Central memory CD8-positive, alpha-beta T cell (primary cell): ENCODE data around the gene CALM1.
A peak's percentile ranks its signal among the peaks of the same experiment; 100 is the strongest.

Source experiments
- ATAC-seq: fragments of 150-1000 bp; cut with Tn5 transposase; replicated peaks from 2 replicates; pipeline ENCODE4 v1.10.0; 2022; ENCODE audit warnings: mild to moderate bottlenecking, moderate FRiP score, moderate number of reproducible peaks; ENCODE audit not compliant: poor library complexity, severe bottlenecking; ENCODE audit errors: extremely low read depth
- DNase-seq, 2 donors: peaks; one replicate each; pipeline ENCODE4 v3.0.0; 2021; ENCODE audit warnings: low spot score in 2 of 2
- H3K27ac Mint-ChIP-seq: one replicate; pipeline ENCODE4 v1.8.0; 2022; ENCODE audit warnings: low read depth, mild to moderate bottlenecking, moderate library complexity, mixed read lengths
- H3K27me3 Mint-ChIP-seq: one replicate; pipeline ENCODE4 v1.8.0; 2022; ENCODE audit warnings: mixed read lengths
- H3K36me3 Mint-ChIP-seq: one replicate; pipeline ENCODE4 v1.8.0; 2022; ENCODE audit warnings: mild to moderate bottlenecking, moderate library complexity, mixed read lengths; ENCODE audit not compliant: insufficient read depth
- H3K4me1 Mint-ChIP-seq: one replicate; pipeline ENCODE4 v1.8.0; 2022; ENCODE audit warnings: mixed read lengths
- H3K4me3 Mint-ChIP-seq: one replicate; pipeline ENCODE4 v1.8.0; 2022; ENCODE audit warnings: mild to moderate bottlenecking, moderate library complexity, mixed read lengths
- H3K9me3 Mint-ChIP-seq: one replicate; pipeline ENCODE4 v1.8.0; 2022; ENCODE audit warnings: mixed read lengths

CALM1 gene

GRCh38 chr14:90405101-90405500 lies 8.3 kb downstream of the CALM1 start:
- Mint-ChIP-seq H3K36me3 (peaks cover 88% of the 10 kb centered on the region), H3K4me3 (no peak overlapping the region), H3K27ac (peak overlapping the region; percentile 67), H3K27me3 (no peaks in the 10 kb centered on the region), H3K4me1 (peaks cover 69% of the 10 kb centered on the region), H3K9me3 (no peaks in the 10 kb centered on the region)
- no peak for DNase-seq
- ATAC-seq: no peak

- no peak overlapping the region for H3K4me3 Mint-ChIP-seq
- DNase-seq (no peak), ATAC-seq (no peak)
- no peaks in the 10 kb centered on the region for H3K27me3 Mint-ChIP-seq
- H3K4me1 Mint-ChIP-seq: peaks cover 63% of the 10 kb centered on the region
- peaks cover 81% of the 10 kb centered on the region for H3K36me3 Mint-ChIP-seq
- no peaks in the 10 kb centered on the region for H3K9me3 Mint-ChIP-seq
- peak overlapping the region; percentile 67 for H3K27ac Mint-ChIP-seq
These were observed 8.9 kb downstream of the CALM1 start for GRCh38 chr14:90405755-90406154.

GRCh38 chr14:90406384-90406798 lies 9.6 kb downstream of the CALM1 start:
- Mint-ChIP-seq H3K4me1 (peaks cover 57% of the 10 kb centered on the region), H3K27me3 (no peaks in the 10 kb centered on the region), H3K4me3 (no peak overlapping the region), H3K27ac (peak overlapping the region; percentile 67), H3K9me3 (no peaks in the 10 kb centered on the region), H3K36me3 (peaks cover 75% of the 10 kb centered on the region)
- DNase-seq: no peak
- ATAC-seq: no peak

- H3K27ac Mint-ChIP-seq: no peak overlapping the region
- H3K4me1 Mint-ChIP-seq: peaks cover 49% of the 10 kb centered on the region
- H3K4me3 Mint-ChIP-seq: no peak overlapping the region
- ATAC-seq (no peak), DNase-seq (no peak)
- peaks cover 66% of the 10 kb centered on the region for H3K36me3 Mint-ChIP-seq
- H3K27me3 Mint-ChIP-seq: no peaks in the 10 kb centered on the region
- no peaks in the 10 kb centered on the region for H3K9me3 Mint-ChIP-seq
These were observed 10.4 kb downstream of the CALM1 start for GRCh38 chr14:90407230-90407629.

DNA sequence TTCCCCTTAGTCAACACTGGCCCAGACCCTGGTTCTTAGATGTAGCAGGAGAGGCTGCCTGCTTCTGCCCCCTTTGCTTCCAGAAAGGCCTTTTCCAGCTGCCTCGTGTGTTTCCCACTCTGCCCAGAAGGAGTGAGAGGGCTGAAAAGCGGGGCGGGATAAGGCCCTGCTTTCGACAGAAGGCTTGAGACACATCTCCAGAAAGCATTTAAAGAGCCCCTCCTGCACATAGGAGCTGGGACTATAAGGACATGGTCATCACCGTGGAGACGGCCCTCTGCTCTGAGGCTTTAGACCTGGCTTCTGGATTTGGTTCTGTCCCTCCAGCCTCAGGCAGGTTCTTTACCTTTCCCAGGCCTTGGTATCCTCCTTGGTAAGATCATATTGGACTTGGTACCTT lies 11.9 kb downstream of the CALM1 start:
- peaks cover 52% of the 10 kb centered on the region for H3K36me3 Mint-ChIP-seq
- ATAC-seq (no peak), DNase-seq (no peak)
- H3K4me1 Mint-ChIP-seq: peaks cover 34% of the 10 kb centered on the region
- H3K4me3 Mint-ChIP-seq: no peak overlapping the region
- no peak overlapping the region for H3K27ac Mint-ChIP-seq
- H3K9me3 Mint-ChIP-seq: no peaks in the 10 kb centered on the region
- H3K27me3 Mint-ChIP-seq: no peaks in the 10 kb centered on the region

- Mint-ChIP-seq H3K36me3 (peaks cover 46% of the 10 kb centered on the region), H3K27ac (no peak overlapping the region)
- DNase-seq: no peak
These were observed 12.4 kb downstream of the CALM1 start for GRCh38 chr14:90409209-90409730.

GRCh38 chr14:90412058-90412457 lies 15.2 kb downstream of the CALM1 start:
- no peak for DNase-seq
- Mint-ChIP-seq H3K27ac (no peak overlapping the region), H3K27me3 (no peaks in the 10 kb centered on the region)

More at GRCh38 chr14:90409209-90409730, 12.4 kb downstream of the CALM1 start:
- Mint-ChIP-seq H3K9me3 (no peaks in the 10 kb centered on the region), H3K27me3 (no peaks in the 10 kb centered on the region), H3K4me1 (peaks cover 29% of the 10 kb centered on the region), H3K4me3 (no peak overlapping the region)
- ATAC-seq: no peak

DNA sequence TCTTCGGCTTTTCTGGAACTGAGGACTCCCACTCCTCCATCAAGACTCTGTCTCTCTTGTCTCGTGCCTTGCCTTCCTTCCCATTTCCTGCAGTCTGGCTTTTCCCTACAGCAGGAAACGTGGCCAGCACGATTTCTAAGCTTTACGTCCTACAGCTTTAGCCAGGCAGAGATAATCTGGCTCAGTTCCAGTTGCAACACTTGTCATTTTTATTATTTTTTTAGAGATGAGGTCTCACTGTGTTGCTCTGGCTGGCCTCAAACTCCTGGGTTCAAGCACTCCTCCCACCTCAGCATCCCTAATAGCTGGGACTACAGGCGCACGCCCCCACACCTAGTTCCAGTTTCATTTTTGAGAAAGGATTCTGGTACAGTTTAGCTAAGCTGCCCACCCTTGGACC lies 19.9 kb downstream of the CALM1 start:
- ATAC-seq: no peak
- Mint-ChIP-seq H3K9me3 (no peaks in the 10 kb centered on the region), H3K27me3 (no peaks in the 10 kb centered on the region), H3K27ac (no peak overlapping the region), H3K36me3 (no peaks in the 10 kb centered on the region), H3K4me1 (no peaks in the 10 kb centered on the region), H3K4me3 (no peak overlapping the region)
- no peak for DNase-seq

More at GRCh38 chr14:90412058-90412457, 15.2 kb downstream of the CALM1 start:
- ATAC-seq: no peak
- peaks cover 6% of the 10 kb centered on the region for H3K4me1 Mint-ChIP-seq
- H3K4me3 Mint-ChIP-seq: no peak overlapping the region
- peaks cover 18% of the 10 kb centered on the region for H3K36me3 Mint-ChIP-seq
- H3K9me3 Mint-ChIP-seq: no peaks in the 10 kb centered on the region

DNA sequence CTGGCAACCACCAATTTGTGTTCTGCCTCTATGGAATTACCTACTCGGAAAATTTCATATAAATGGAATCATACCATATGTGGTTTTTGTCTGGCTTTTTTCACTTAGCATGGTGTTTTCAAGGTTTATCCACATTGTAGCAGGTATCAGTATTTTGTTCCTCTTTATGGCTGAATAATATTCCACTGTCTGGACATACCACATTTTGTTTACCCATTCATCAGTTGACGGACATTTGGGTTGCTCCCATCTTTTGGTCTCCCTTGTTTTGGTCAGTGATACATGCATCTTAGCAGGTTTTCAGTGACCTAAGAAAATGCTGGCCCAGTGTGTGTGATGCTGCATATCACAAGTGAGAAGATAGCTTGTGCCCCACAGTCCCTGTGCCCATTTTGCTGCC lies 21.2 kb downstream of the CALM1 start:
- H3K9me3 Mint-ChIP-seq: no peaks in the 10 kb centered on the region
- H3K4me3 Mint-ChIP-seq: no peak overlapping the region
- no peaks in the 10 kb centered on the region for H3K27me3 Mint-ChIP-seq
- no peak overlapping the region for H3K27ac Mint-ChIP-seq
- ATAC-seq (no peak), DNase-seq (no peak)
- H3K36me3 Mint-ChIP-seq: no peaks in the 10 kb centered on the region
- no peaks in the 10 kb centered on the region for H3K4me1 Mint-ChIP-seq

- Mint-ChIP-seq H3K9me3 (no peaks in the 10 kb centered on the region), H3K4me1 (no peaks in the 10 kb centered on the region), H3K27me3 (no peaks in the 10 kb centered on the region), H3K4me3 (no peak overlapping the region), H3K27ac (no peak overlapping the region), H3K36me3 (no peaks in the 10 kb centered on the region)
- no peak for DNase-seq
- no peak for ATAC-seq
These were observed 22.4 kb downstream of the CALM1 start for GRCh38 chr14:90419200-90419599.

- DNase-seq (no peak), ATAC-seq (no peak)
- H3K9me3 Mint-ChIP-seq: no peaks in the 10 kb centered on the region
- no peaks in the 10 kb centered on the region for H3K27me3 Mint-ChIP-seq
- no peaks in the 10 kb centered on the region for H3K36me3 Mint-ChIP-seq
- H3K27ac Mint-ChIP-seq: no peak overlapping the region
- no peak overlapping the region for H3K4me3 Mint-ChIP-seq
- no peaks in the 10 kb centered on the region for H3K4me1 Mint-ChIP-seq
These were observed 24.3 kb downstream of the CALM1 start for GRCh38 chr14:90421001-90421631.

- Mint-ChIP-seq H3K27ac (no peak overlapping the region), H3K4me1 (no peaks in the 10 kb centered on the region), H3K9me3 (no peaks in the 10 kb centered on the region), H3K27me3 (no peaks in the 10 kb centered on the region), H3K4me3 (no peak overlapping the region), H3K36me3 (no peaks in the 10 kb centered on the region)
- ATAC-seq (no peak), DNase-seq (no peak)
These were observed 24.8 kb downstream of the CALM1 start for GRCh38 chr14:90421632-90422020.

- H3K4me3 Mint-ChIP-seq: no peak overlapping the region
- no peaks in the 10 kb centered on the region for H3K27me3 Mint-ChIP-seq
- no peaks in the 10 kb centered on the region for H3K9me3 Mint-ChIP-seq
- DNase-seq (no peak), ATAC-seq (no peak)
- no peak overlapping the region for H3K27ac Mint-ChIP-seq
- H3K36me3 Mint-ChIP-seq: no peaks in the 10 kb centered on the region
- H3K4me1 Mint-ChIP-seq: no peaks in the 10 kb centered on the region
These were observed 26.3 kb downstream of the CALM1 start for GRCh38 chr14:90423166-90423565.
